SK-N-SH (cell line): Measurements from ENCODE around the gene IGF2. TPM values are rescaled to one million over a fixed set of nuclear protein-coding genes. Genes with fewer than 3 reads are reported as not detected.

Experiments
- CTCF ChIA-PET: fragments of 300-600, 350-600 bp; formaldehyde crosslinking; extraction: SDS; loops from one replicate; lab custom pipeline; 2021; lab: Yijun Ruan, JAX
- POLR2A ChIA-PET: fragments of 350-600 bp; sonication (Branson Sonifier 250); formaldehyde crosslinking; extraction: SDS; loops from one replicate; lab custom pipeline; 2020; ENCODE audit warnings: antibody characterized with exemption, inconsistent platforms; lab: Yijun Ruan, JAX
- DNase-seq: peaks from one replicate; pipeline ENCODE4 v3.0.0; 2012
- H2AFZ ChIP-seq: fragments of 200-600 bp; sonication (generic); 2 replicates; pipeline ENCODE4 v1.8.1; 2016; ENCODE audit warnings: antibody characterized with exemption, mild to moderate bottlenecking, low read depth
- H3F3A ChIP-seq: fragments of 200-600 bp; sonication (generic); replicated peaks from 2 replicates; pipeline ENCODE3; 2016; ENCODE audit warnings: antibody characterized with exemption, mild to moderate bottlenecking; ENCODE audit not compliant: insufficient read depth
- H3K27ac ChIP-seq, 2 experiments: fragments of 200-500 bp in 1 of 2; fragments of 200-600 bp in 1 of 2; sonication (Bioruptor generic) in 1 of 2; sonication (generic), shearing (Covaris generic) in 1 of 2; 2 replicates each; pipeline versions ENCODE4 v1.5.1 to v1.6.1; 2014 to 2016; ENCODE audit warnings: low read depth in 2 of 2, inconsistent platforms in 1 of 2, low read length in 1 of 2, mild to moderate bottlenecking in 1 of 2, mixed read lengths in 1 of 2
- H3K27me3 ChIP-seq: fragments of 200-600 bp; sonication (generic), shearing (Covaris generic); 2 replicates; pipeline ENCODE4 v1.6.1; 2016; ENCODE audit warnings: mixed run types; ENCODE audit not compliant: insufficient read depth
- H3K36me3 ChIP-seq, 2 experiments: fragments of 200-500 bp in 1 of 2; fragments of 200-600 bp in 1 of 2; sonication (Bioruptor generic) in 1 of 2; sonication (generic) in 1 of 2; replicated peaks in 1 of 2; 2 replicates each; pipeline versions ENCODE3 to v1.5.1; 2014 to 2016; ENCODE audit warnings: low read length in 1 of 2, mild to moderate bottlenecking in 1 of 2; ENCODE audit not compliant: insufficient read depth in 2 of 2, control insufficient read depth in 1 of 2
- H3K4me1 ChIP-seq, 2 experiments: fragments of 200-500 bp in 1 of 2; fragments of 200-600 bp in 1 of 2; sonication (Bioruptor generic) in 1 of 2; sonication (generic), shearing (Covaris generic) in 1 of 2; 2 replicates each; pipeline versions ENCODE4 v1.5.1 to v1.6.1; 2014 to 2016; ENCODE audit warnings: low read depth in 1 of 2, low read length in 1 of 2, mixed run types in 1 of 2; ENCODE audit not compliant: insufficient read depth in 2 of 2, control insufficient read depth in 1 of 2
- H3K4me2 ChIP-seq: fragments of 200-600 bp; sonication (generic), shearing (Covaris generic); 2 replicates; pipeline ENCODE4 v1.6.1; 2017; ENCODE audit warnings: mixed run types
- H3K4me3 ChIP-seq, 2 experiments: fragments of 200-500 bp in 1 of 2; fragments of 200-600 bp in 1 of 2; sonication (Bioruptor generic) in 1 of 2; sonication (generic), shearing (Covaris generic) in 1 of 2; 2 replicates each; pipeline versions ENCODE4 v1.5.1 to v1.8.1; 2014 to 2016; ENCODE audit warnings: low read depth in 2 of 2, inconsistent platforms in 1 of 2, low read length in 1 of 2, mild to moderate bottlenecking in 1 of 2, mixed read lengths in 1 of 2, moderate library complexity in 1 of 2
- H3K79me2 ChIP-seq: fragments of 200-600 bp; sonication (generic); 2 replicates; pipeline ENCODE4 v1.8.1; 2017; ENCODE audit warnings: mild to moderate bottlenecking; ENCODE audit not compliant: insufficient read depth
- H3K9ac ChIP-seq: fragments of 200-600 bp; sonication (generic); 2 replicates; pipeline ENCODE4 v1.6.1; 2017; ENCODE audit warnings: mixed run types
- H3K9me2 ChIP-seq: fragments of 200-600 bp; sonication (generic); 2 replicates; pipeline ENCODE4 v1.6.1; 2017; ENCODE audit warnings: mixed run types
- H3K9me3 ChIP-seq: fragments of 200-600 bp; sonication (generic); 2 replicates; pipeline ENCODE4 v1.6.1; 2017; ENCODE audit warnings: mixed run types, mild to moderate bottlenecking, moderate library complexity
- H4K20me1 ChIP-seq: fragments of 200-600 bp; sonication (generic); 2 replicates; pipeline ENCODE4 v1.6.1; 2017; ENCODE audit warnings: mild to moderate bottlenecking, mixed run types; ENCODE audit not compliant: insufficient read depth
- CHD2 ChIP-seq: fragments of 150-350 bp; IDR thresholded peaks from 2 replicates; pipeline ENCODE4 v1.6.1; 2018; ENCODE audit warnings: low read length; ENCODE audit not compliant: partially characterized antibody
- ELF1 ChIP-seq: IDR thresholded peaks from 2 replicates; pipeline ENCODE4 v1.4.0; 2012
- FOSL2 ChIP-seq: IDR thresholded peaks from 2 replicates; pipeline ENCODE4 v1.4.0; 2012; ENCODE audit warnings: low read depth, mild to moderate bottlenecking, moderate library complexity, borderline replicate concordance
- FOXJ3 ChIP-seq: sonication (generic); formaldehyde crosslinking; IDR thresholded peaks from 2 replicates; pipeline ENCODE4 v1.5.1; 2020; ENCODE audit warnings: mild to moderate bottlenecking, missing genetic modification reagents
- FOXM1 ChIP-seq: IDR thresholded peaks from 2 replicates; pipeline ENCODE4 v1.4.0; 2012; ENCODE audit warnings: low read depth, mild to moderate bottlenecking
- GATA2 ChIP-seq: sonication (generic); formaldehyde crosslinking; IDR thresholded peaks from 2 replicates; pipeline ENCODE4 v1.5.0; 2020; ENCODE audit warnings: mild to moderate bottlenecking, missing genetic modification reagents
- JUND ChIP-seq: IDR thresholded peaks from 2 replicates; pipeline ENCODE4 v1.4.0; 2012
- MXI1 ChIP-seq: IDR thresholded peaks from 2 replicates; pipeline ENCODE4 v1.6.1; 2012; ENCODE audit warnings: mild to moderate bottlenecking, low read depth, low read length, improper control_type of control experiment
- NRF1 ChIP-seq: IDR thresholded peaks from 2 replicates; pipeline ENCODE4 v1.6.1; 2012; ENCODE audit warnings: low read depth, mild to moderate bottlenecking, low read length
- PBX3 ChIP-seq: IDR thresholded peaks from 2 replicates; pipeline ENCODE4; 2012
- POLR2AphosphoS5 ChIP-seq: IDR thresholded peaks from 2 replicates; pipeline ENCODE4 v1.6.1; 2012; ENCODE audit warnings: low read depth, low read length
- RAD21 ChIP-seq: IDR thresholded peaks from 2 replicates; pipeline ENCODE4 v1.6.1; 2012; ENCODE audit warnings: mild to moderate bottlenecking, low read length
- SMC3 ChIP-seq: IDR thresholded peaks from 2 replicates; pipeline ENCODE4 v1.6.1; 2012; ENCODE audit warnings: low read depth, low read length, improper control_type of control experiment
- TAF1 ChIP-seq: IDR thresholded peaks from 2 replicates; pipeline ENCODE4 v1.6.1; 2012; ENCODE audit warnings: low read depth, mild to moderate bottlenecking, low read length, moderate library complexity, borderline replicate concordance
- TCF12 ChIP-seq: IDR thresholded peaks from 2 replicates; pipeline ENCODE4 v1.4.0; 2012
- YY1 ChIP-seq: IDR thresholded peaks from 2 replicates; pipeline ENCODE4 v1.4.0; 2012; ENCODE audit warnings: low read depth, mild to moderate bottlenecking
- ZBTB33 ChIP-seq: IDR thresholded peaks from 2 replicates; pipeline ENCODE4 v1.4.0; 2012; ENCODE audit warnings: low read depth, borderline replicate concordance
- WGBS: methylation state at CpG from one replicate; pipeline ENCODE4 v1.1.6; 2017; ENCODE audit warnings: low lambda C conversion rate; 5-methylcytosine and 5-hydroxymethylcytosine counted together
- polyA plus RNA-seq, 3 experiments: library from polyadenylated mRNA; depleted of rRNA; stranded (reverse); fragments of >200 nt; gene quantifications; 2 replicates each; pipeline ENCODE4 v1.2.3, GENCODE V29; 2012
- TF ChIP-seq, protein P1 (sequence below): IDR thresholded peaks from 2 replicates; pipeline ENCODE4 v1.4.0; 2012; ENCODE audit warnings: low read depth, borderline replicate concordance

Gene IGF2
- polyA plus RNA-seq, 1 of the 3 experiments (the other 2 are of a cell fraction) = 0.05 TPM

- Histone ChIP-seq H3K4me1 (peaks cover 0 to 12% of the 10 kb centered on the region in 2 experiments; a peak in 1 of 4 replicates), H3K9me3 (no peaks in the 10 kb centered on the region), H3K4me2 (no peak overlapping the region), H3F3A (no peaks in the 10 kb centered on the region), H3K27ac (no peak overlapping the region), H2AFZ (no peak overlapping the region), H3K9ac (no peak overlapping the region), H3K9me2 (no peaks in the 10 kb centered on the region), H4K20me1 (no peaks in the 10 kb centered on the region), H3K36me3 (no peaks in the 10 kb centered on the region), H3K4me3 (no peak overlapping the region), H3K79me2 (no peaks in the 10 kb centered on the region), H3K27me3 (no peaks in the 10 kb centered on the region)
- no peak for DNase-seq
- TF ChIP-seq RAD21 = no peak
- no peak for TF ChIP-seq GATA2 (CRISPR knock-in tag)
- no peak for TF ChIP-seq JUND
- no peak for TF ChIP-seq FOXM1
- TF ChIP-seq SMC3 = no peak
- no peak for TF ChIP-seq TAF1
- TF ChIP-seq NRF1 = no peak
- TF ChIP-seq FOXJ3 (CRISPR knock-in tag) = no peak
- TF ChIP-seq PBX3 = no peak
- no peak for TF ChIP-seq MXI1
- TF ChIP-seq POLR2AphosphoS5 = no peak
- no peak for TF ChIP-seq ELF1
- TF ChIP-seq FOSL2 = no peak
- TF ChIP-seq, protein P1, sequence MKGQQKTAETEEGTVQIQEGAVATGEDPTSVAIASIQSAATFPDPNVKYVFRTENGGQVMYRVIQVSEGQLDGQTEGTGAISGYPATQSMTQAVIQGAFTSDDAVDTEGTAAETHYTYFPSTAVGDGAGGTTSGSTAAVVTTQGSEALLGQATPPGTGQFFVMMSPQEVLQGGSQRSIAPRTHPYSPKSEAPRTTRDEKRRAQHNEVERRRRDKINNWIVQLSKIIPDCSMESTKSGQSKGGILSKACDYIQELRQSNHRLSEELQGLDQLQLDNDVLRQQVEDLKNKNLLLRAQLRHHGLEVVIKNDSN = no peak
- no peak for TF ChIP-seq YY1
- TF ChIP-seq TCF12 = no peak
- no peak for TF ChIP-seq CHD2
- no peak for TF ChIP-seq ZBTB33
- WGBS = 20% methylated on average over 3 of the region's 18 CpGs
- ChIA-PET CTCF (interaction anchor here (1.0 to 25.3 kb wide), 14 partner anchors 11 to 517 kb away, joined by 3 to 1098 read pairs (median 22); partner anchors contain the start of genes SYT8, TH and TNNI2), POLR2A (interaction anchor here (0.8 to 2.1 kb wide), 2 partner anchors 28 to 36 kb away, joined by 3 to 10 read pairs; no protein-coding TSS in a partner anchor)
These were observed 18.3 kb upstream of the IGF2 start for GRCh38 chr11:2157294-2158040.
